IPS-18c (cell line): ENCODE measurements around the gene WBP11.

ENCODE experiments used
- H3K4me3 ChIP-seq: 2 replicates; pipeline ENCODE4 v1.7.0; 2013; ENCODE audit warnings: low read depth, mild to moderate bottlenecking, low read length, moderate library complexity; ENCODE audit not compliant: insufficient read depth
- H3K9me3 ChIP-seq: one replicate; pipeline ENCODE4 v1.6.1; 2013; ENCODE audit warnings: mild to moderate bottlenecking, low read length, moderate library complexity; ENCODE audit not compliant: control insufficient read depth, insufficient read depth

Gene WBP11

DNA sequence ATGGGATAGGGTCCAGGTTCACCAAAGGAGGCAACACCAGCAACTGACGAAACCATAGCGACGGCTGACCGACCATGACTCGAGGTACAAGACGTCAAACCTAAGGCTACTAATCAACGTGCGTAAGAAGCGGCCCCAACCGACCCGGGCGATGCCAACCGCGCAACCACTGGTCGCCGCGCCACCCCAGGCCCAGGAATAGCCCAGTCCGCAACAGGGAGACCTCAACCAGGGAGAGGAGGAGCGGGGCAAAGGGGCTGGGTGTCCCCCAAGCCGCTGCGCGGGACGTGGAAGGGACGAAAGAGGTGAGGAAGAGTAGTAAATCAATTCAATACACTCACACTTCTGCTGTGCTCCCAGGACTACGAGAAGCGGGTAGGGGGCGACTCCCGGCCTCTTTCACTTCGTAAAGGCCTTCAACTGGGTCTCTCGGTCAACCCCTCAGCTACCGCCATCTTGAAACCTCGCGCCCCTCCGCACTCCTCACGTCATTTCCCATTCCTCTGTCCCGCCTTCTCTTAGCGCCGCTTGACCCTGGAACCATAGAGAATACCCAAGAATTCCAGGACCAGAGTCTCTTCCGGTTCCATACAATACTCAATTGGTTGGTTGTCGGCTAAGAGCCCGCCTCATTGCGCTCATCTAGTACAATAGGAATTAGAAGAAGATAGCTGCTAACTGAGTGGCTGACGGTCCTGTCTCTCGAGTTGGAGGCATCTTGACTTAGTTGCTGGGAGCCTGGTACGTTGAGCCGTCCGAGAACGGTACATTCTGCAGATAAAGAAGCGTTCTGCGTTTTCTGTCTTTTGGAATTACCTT lies at the start of gene WBP11, which contains the start of gene C12orf60:
Gene WBP11, minus strand, starts transcription at position 468 of the 819 bp plus-strand sequence. CDS start 2,095 bp downstream, outside the sequence.
Gene C12orf60, plus strand, starts transcription at position 660 of the 819 bp plus-strand sequence. CDS start 19,266 bp downstream, outside the sequence.
- H3K9me3 ChIP-seq = no peaks in the 10 kb centered on the region
- peak within 1 kb of the TSS; percentile 75 for H3K4me3 ChIP-seq

DNA sequence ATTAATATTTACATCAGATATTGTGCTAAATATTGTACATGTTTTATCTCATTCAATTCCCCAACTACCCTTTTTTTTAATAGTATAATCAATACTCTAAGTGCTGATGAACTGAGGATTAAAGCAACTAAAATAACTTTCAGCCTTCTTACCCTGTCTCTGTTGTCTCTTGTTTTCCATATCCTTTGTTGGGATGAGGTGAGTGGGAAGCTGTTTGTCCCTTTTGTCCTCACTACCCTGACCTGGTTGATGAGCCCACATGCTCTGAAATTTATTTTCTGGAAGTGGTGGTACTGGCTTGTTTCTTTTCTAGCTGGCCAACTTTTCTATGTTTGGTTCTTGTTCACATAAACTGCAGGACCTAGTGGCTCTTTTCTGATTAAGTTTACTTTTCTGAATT lies 49.6 kb upstream of the WBP11 start:
- H3K4me3 ChIP-seq = no peak overlapping the region
- no peaks in the 10 kb centered on the region for H3K9me3 ChIP-seq

DNA sequence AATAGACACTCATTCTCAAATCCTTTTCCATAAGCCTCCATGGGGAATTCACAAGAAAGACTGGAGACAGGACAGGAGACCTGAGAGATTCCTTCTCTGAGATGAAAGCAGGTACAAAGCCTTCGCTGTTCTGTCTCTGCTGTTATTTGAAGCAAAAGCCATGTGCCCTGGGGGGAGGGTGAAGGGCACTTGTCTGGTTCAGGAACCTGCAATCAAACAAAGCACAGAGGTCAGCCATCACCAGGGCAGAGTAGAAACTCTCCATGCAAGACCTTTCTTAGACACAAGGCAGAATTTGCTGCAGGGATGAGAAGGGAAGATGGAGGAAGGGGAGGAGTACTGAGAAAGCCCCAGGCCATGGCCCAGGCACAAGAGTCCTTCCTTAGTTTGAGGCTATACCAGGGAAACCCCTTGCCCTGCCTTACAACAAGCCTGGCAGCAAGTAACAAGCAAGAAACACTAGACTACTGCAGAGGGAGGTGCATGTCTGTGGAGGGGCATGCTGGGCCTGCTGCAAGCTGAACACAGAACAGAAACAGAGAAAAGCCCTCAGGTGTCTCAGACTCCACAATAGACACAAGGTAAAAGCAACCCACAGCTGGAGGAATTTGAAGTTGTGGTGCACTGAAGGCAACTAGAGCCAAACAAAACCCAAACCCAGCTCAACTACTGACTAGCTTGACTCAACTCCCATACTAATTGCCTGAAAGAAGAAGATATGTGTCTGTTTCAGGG lies 47.8 kb upstream of the WBP11 start:
- no peaks in the 10 kb centered on the region for H3K9me3 ChIP-seq
- H3K4me3 ChIP-seq = no peak overlapping the region

GRCh38 chr12:14849661-14850060 lies 46.4 kb upstream of the WBP11 start:
- H3K4me3 ChIP-seq = no peak overlapping the region
- H3K9me3 ChIP-seq = no peaks in the 10 kb centered on the region

GRCh38 chr12:14846876-14847580 lies 43.8 kb upstream of the WBP11 start:
- H3K4me3 ChIP-seq = no peak overlapping the region

GRCh38 chr12:14846042-14846587 lies 42.8 kb upstream of the WBP11 start:
- Histone ChIP-seq H3K4me3 (no peak overlapping the region), H3K9me3 (no peaks in the 10 kb centered on the region)

More at GRCh38 chr12:14846876-14847580, 43.8 kb upstream of the WBP11 start:
- H3K9me3 ChIP-seq = no peaks in the 10 kb centered on the region

- Histone ChIP-seq H3K9me3 (no peaks in the 10 kb centered on the region), H3K4me3 (no peak overlapping the region)
Measured at GRCh38 chr12:14845350-14845750, 42.1 kb upstream of the WBP11 start.

DNA sequence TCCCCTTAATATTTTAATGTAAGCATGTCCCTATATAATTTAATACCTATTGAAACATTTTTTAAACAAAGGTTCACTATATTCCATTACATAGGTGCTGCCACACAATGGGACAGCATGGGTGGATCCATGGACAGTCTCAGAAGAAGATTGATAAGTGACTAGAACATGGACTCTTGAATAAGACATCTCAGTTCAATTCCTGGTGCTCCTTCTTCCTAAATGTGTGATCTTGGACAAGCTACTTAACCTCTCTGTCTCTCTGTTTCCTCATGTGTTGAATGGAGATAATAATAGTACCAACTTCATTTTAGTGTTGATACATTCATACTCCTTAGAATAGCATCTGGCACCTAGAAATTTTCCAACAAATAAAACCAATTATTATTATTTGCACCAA lies 41.1 kb upstream of the WBP11 start:
- Histone ChIP-seq H3K4me3 (no peak overlapping the region), H3K9me3 (no peaks in the 10 kb centered on the region)

DNA sequence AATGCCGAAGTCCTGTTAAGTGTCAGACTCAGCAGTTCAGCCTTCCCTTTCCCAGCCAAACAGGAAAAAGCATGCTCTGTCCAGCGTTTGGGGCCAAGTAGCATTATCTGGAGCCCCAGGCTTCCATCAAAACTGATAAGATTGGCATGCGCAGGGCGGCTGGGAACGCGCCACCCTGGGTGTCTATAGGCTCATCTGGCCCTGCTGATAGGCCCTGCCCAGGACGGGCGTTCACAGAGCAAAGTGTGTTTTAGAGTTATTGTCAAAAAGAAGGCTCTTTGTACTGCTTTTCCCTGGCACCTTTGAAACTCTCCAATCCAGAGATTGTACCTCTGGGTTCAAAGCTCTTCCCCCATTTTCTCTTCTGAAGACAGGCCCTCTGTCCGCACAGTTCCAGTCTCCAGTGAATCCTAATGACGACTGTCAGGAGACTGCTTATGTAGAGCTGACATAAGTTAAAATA lies 40.2 kb upstream of the WBP11 start, which contains the start of gene ART4:
Gene ART4, minus strand, starts transcription at position 102 of the 463 bp plus-strand sequence. CDS start 413 bp downstream, outside the sequence.
- Histone ChIP-seq H3K9me3 (no peaks in the 10 kb centered on the region), H3K4me3 (no peak within 1 kb of the TSS)

DNA sequence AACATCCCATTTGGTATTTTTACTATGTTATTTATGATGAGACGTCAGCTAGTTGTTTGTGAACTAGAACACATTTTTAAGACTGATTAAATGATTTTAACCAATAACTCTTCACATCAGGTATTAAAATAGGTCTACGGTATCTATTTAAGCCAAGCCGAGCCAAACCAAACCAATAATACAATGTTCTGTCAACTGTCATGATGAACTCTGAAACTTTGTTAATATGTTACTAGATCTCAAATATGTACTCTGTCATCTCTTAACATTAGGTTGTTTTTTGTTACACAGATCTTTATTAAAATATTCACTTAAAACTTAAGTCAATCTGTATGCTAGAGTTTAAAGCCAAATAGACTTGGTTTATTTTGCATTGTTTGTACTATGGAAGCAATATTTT lies 39.0 kb upstream of the WBP11 start:
- no peaks in the 10 kb centered on the region for H3K9me3 ChIP-seq
- no peak overlapping the region for H3K4me3 ChIP-seq

- Histone ChIP-seq H3K9me3 (no peaks in the 10 kb centered on the region), H3K4me3 (no peak overlapping the region)
Measured at GRCh38 chr12:14841761-14842160, 38.5 kb upstream of the WBP11 start.

DNA sequence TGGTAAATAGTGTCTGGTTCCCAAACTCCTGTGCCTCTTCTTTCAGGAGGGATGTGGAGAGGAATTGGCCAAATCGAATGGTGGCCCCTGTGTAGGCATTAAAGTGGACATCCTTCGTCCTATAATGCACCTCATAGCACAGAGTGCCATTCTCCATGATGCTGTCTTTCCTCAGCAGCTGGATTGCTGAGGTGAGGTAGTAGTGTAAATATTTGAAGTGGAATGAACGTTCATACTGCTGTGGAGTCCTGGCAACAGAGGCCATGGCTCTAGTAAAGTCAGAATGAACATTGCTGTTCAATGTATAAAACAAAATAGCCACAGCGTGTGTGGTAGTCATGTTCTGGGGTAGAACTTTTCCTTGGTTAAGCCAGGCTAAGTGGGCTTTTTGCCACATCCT lies 37.3 kb upstream of the WBP11 start:
- H3K4me3 ChIP-seq = no peak overlapping the region
- no peaks in the 10 kb centered on the region for H3K9me3 ChIP-seq

GRCh38 chr12:14839262-14839661 lies 36.0 kb upstream of the WBP11 start:
- Histone ChIP-seq H3K4me3 (no peak overlapping the region), H3K9me3 (no peaks in the 10 kb centered on the region)

DNA sequence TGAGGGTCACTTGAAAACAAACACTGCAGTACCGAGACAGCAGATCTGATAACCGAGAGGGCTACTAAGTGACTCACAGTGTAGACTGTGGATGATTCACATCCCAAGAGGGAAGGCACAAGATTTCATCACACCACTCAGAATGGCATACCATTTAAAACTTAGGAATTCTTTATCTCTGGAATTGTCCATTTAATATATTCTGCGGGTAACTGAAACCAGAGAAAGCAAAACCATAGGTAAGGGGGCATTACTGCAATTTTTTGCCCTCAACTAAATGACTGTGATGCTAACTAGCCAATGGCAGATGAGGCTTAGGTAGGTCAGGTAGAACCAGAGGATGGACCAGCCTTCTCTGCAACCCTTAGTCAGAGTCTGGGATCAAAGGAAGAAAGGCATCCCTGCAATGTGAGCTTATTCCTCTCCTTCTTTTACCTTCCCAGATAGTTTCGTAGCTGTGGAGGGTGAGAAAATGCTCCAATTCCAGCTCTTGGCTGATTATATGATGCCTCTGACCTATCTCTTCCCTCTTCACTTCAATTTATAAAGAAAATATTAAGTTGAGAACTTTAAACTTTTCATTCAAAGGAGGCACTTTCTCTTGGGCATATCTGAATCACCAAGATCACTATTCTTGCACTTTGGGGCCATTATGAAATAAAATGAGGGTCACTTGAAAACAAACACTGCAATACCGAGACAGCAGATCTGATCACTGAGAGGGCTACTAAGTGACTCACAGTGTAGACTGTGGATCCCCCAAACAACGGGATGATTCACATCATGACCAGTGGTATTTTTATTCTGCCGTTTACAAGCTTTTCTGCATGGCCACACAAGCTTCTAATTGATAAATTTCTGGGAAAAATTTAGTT lies 33.3 kb upstream of the WBP11 start:
- H3K4me3 ChIP-seq = no peak overlapping the region
- H3K9me3 ChIP-seq = no peaks in the 10 kb centered on the region

- Histone ChIP-seq H3K9me3 (no peaks in the 10 kb centered on the region), H3K4me3 (no peak overlapping the region)
Measured at GRCh38 chr12:14834509-14834908, 31.2 kb upstream of the WBP11 start.

GRCh38 chr12:14833952-14834351 lies 30.7 kb upstream of the WBP11 start:
- no peak overlapping the region for H3K4me3 ChIP-seq
- H3K9me3 ChIP-seq = no peaks in the 10 kb centered on the region
